HEK293T (cell line): ENCODE results near the gene DENND1C.

Experiments used
- BHLHE40 ChIP-seq: fragments of 450-650 bp; IDR thresholded peaks from 2 replicates; pipeline ENCODE4 v1.6.1; 2016; ENCODE audit warnings: mild to moderate bottlenecking, moderate library complexity, borderline replicate concordance
- ELF4 ChIP-seq: fragments of 450-650 bp; IDR thresholded peaks from 2 replicates; pipeline ENCODE4 v1.6.1; 2017; ENCODE audit warnings: antibody characterized with exemption
- FOXA1 ChIP-seq: fragments of 450-650 bp; IDR thresholded peaks from 2 replicates; pipeline ENCODE4 v1.6.1; 2016; ENCODE audit warnings: mild to moderate bottlenecking
- FOXM1 ChIP-seq: fragments of 450-650 bp; IDR thresholded peaks from 2 replicates; pipeline ENCODE4 v1.6.1; 2017; ENCODE audit warnings: mild to moderate bottlenecking, borderline replicate concordance
- LEF1 ChIP-seq: fragments of 450-650 bp; IDR thresholded peaks from 2 replicates; pipeline ENCODE4 v1.6.1; 2017; ENCODE audit warnings: mild to moderate bottlenecking, borderline replicate concordance
- NFRKB ChIP-seq: fragments of 450-650 bp; IDR thresholded peaks from 2 replicates; pipeline ENCODE4 v1.6.1; 2016; ENCODE audit warnings: mild to moderate bottlenecking, moderate library complexity
- SP1 ChIP-seq: fragments of 450-650 bp; IDR thresholded peaks from 2 replicates; pipeline ENCODE4 v1.6.1; 2017
- SUZ12 ChIP-seq: fragments of 450-650 bp; IDR thresholded peaks from 2 replicates; pipeline ENCODE4 v1.6.1; 2016; ENCODE audit warnings: mild to moderate bottlenecking
- TARDBP ChIP-seq: fragments of 450-650 bp; IDR thresholded peaks from 2 replicates; pipeline ENCODE4 v1.6.1; 2016

DNA sequence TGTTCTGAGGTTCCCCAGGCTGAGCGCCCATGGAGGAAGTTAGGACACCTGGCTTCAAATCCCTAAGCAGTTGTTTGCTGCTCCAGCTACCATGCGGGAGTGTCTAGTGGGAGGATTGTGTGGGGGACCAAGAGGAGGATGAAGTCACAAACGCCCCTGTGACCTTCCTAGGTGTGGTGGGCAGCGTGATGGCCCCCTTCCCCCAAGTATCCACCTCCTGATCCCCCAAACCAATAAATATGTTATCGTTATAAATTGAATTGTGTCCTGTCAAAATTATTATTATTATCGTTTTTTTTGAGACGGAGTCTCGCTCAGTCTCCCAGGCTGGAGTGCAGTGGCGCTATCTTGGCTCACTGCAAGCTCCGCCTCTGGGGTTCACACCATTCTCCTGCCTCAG, 47.9 kb downstream of the DENND1C start, which contains the start of gene SLC25A41:
- no peak for TF ChIP-seq SP1
- no peak for TF ChIP-seq FOXM1
- TF ChIP-seq SUZ12: no peak
- no peak for TF ChIP-seq BHLHE40
- TF ChIP-seq NFRKB: no peak
- TF ChIP-seq ELF4: no peak
- no peak for TF ChIP-seq TARDBP
- TF ChIP-seq FOXA1: no peak
- no peak for TF ChIP-seq LEF1
